GM19023 (cell line): ENCODE measurements around the gene SFTA2.
"Not testable (repeated sequence)": the region's sequence is repeated elsewhere in the genome, so short reads cannot be mapped to it uniquely, and the experiment has no call there.

ENCODE experiments used
- ATAC-seq: cut with Tn5 transposase; IDR thresholded peaks from one replicate; pipeline ENCODE4 v1.9.1; 2021; ENCODE audit warnings: mild to moderate bottlenecking, moderate library complexity; ENCODE audit not compliant: unreplicated experiment

Gene SFTA2

GRCh38 chr6:30931969-30932645, at the start of gene SFTA2:
TSS of gene SFTA2 (minus strand) at chr6:30932170. CDS start at chr6:30932096, 74 bp downstream.
- no peak for ATAC-seq

DNA sequence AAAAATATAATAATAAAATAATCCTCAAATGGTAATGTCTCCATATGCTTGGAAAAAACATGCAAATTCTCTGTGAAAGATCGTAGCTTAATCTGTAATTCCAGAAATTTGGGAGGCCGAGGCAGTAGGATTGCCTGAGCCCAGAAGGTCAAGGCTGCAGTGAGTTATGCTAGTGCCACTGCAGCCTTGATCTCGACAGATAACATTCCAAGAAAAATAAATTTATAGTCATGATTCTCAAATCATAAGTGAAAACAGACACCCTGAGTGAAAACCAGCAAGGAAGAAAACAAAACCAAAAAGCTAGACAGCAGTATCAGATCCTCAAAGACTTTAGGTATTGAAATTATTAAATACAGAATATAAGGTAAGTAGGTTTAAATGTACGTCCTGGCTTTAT, 47.7 kb upstream of the SFTA2 start:
- no peak for ATAC-seq

DNA sequence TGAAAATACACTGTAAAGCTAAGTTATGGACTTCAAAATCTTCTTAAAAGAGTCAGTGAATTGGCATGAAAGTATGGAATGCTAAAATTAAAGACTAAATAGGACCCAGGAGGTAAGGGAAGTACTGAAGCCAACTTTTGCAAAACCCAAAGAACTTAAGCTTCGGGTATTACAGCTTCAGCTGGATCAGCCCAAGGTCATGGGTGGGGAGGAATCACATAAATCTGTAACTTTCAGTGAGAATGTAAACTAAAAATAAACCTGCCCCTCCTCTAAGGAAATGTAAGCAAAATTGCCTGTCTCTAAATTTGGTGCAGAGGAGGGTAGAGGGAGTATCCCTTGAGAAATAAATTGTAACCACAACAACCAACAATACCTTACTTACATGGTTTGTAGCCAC, 47.2 kb upstream of the SFTA2 start:
- ATAC-seq, result no peak

DNA sequence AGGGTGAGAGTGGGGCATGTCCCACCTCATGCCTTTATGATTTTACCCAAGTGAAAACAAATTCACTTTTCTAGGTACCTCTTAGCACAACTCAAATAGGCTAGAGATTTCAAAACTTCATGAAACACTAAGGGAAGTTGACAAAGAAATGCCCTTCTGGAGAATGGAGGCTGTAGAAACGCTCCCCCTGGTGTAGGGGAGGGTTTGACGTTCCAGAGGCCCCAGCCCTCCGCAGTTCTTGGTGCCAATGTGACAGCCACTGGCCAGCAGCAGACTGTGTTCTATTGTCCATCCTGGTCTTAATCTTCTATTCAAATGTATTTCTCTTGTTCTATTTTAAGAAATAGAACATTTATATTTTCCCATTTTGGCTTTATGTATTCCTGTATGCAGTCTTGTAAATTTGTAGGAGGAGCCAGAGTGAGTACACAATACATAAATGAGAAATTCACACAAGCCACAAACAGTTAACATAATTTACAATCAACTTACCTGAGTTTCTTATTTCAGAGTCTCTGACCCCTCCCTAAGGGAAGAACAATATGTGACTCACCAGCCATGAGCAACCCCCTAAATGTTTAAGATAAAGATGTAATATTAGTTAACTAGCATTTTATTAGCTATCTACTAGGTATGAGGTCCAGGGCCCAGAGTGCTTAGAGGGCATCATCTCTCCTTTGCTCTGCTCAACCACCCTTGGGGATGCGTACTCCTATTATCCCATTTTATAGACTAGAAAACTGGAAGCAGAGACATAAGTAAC, 42.7 kb upstream of the SFTA2 start:
- ATAC-seq, result no peak

- no peak for ATAC-seq
These were observed 40.8 kb upstream of the SFTA2 start for GRCh38 chr6:30972816-30973215.

GRCh38 chr6:30970946-30971345, 39.0 kb upstream of the SFTA2 start:
- ATAC-seq, result no peak

GRCh38 chr6:30969171-30969570, 37.2 kb upstream of the SFTA2 start:
- ATAC-seq, result not testable (repeated sequence)

DNA sequence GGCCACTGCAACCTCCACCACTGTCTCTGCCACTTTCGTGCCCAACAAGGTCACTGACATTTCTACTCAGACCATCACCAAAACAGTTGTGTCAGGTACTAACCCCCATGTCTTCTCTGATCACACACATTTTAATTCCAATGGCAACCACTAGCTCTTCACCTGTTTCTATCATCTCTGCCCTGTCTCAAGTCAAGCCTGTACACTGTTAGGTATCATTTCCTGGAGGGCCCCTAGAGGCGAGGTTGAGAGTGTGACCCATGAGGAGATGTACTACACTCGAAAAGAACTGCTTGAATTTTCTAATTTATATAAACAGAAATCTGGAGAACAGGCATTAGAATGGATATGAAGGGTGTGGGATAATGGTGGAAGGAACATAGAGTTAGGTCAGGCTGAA, 34.2 kb upstream of the SFTA2 start:
- ATAC-seq, result no peak

- no peak for ATAC-seq
These were observed 33.2 kb upstream of the SFTA2 start for GRCh38 chr6:30965140-30965601.

GRCh38 chr6:30964075-30964474, 32.1 kb upstream of the SFTA2 start:
- no peak for ATAC-seq

GRCh38 chr6:30963641-30964040, 31.7 kb upstream of the SFTA2 start:
- ATAC-seq, result no peak

- ATAC-seq, result no peak
These were observed 30.7 kb upstream of the SFTA2 start for GRCh38 chr6:30962716-30963115.

DNA sequence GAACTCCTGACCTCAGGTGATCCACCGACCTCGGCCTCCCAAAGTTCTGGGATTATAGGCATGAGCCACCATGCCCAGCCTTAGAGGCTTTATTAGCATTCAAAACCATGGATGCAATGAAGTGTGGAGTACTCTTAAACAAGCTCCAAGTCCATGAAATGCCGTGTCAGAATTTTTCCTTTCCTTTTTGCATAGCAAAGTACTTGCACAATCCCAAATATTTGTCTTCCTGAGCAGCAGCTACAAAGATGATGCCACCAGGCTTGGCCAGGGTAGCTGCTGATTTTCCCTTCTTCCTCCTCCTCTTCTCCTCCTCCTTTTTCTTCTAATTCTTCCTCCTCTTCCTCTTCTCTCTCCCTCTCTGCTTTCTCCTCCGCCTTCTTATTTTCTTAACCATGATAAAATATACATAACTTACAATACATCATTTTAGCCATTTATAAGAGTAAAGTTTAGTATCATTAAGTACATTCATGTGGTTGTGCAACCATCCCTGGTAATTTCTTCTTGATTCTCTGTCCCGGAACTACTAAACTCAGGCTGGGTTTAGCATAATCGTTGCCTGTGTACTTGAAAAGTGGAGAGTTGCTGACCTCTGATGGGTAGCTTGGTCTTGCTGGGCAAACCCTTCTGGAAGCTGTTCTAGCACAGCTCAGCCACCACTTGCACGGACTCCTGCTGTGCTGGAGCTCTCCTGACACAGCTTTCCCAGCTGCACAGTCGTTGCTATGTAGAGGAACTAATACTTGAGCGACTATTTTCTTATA, 29.1 kb upstream of the SFTA2 start:
- ATAC-seq, result no peak

- no peak for ATAC-seq
These were observed 25.7 kb upstream of the SFTA2 start for GRCh38 chr6:30957716-30958115.

DNA sequence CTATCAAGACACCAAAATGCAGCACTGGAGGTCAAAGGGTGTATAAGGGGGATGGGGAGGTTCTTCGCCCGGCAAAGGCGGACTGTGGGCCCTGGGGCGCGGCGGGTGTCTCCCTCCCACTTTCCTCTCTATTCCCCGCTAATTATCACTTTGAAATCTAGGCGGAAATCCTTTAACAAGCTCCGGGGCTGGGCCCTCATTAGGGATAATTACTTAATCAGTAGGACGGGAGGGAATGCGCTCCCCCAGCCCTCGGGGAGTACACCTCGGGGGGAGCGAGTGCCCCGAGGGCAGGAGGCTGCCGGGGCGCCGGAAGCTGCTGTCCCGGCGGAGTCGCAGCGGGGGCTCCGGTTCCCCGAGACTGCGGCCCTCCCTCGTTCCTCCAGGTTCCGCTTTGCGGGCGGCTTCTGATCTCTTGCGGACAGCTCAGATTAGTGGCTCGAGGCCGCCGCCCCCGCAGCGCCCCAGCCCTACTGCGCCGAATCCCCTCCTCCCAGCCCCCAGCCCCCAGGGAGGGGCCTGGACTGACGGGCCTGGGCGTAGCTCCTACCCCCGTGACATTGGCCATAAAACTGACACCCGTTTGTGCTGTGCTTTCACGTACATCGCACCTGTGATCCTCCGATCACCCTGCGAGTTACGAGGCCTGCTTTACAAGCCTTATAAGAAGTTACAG, 23.5 kb upstream of the SFTA2 start:
- ATAC-seq, result peak; percentile 65

DNA sequence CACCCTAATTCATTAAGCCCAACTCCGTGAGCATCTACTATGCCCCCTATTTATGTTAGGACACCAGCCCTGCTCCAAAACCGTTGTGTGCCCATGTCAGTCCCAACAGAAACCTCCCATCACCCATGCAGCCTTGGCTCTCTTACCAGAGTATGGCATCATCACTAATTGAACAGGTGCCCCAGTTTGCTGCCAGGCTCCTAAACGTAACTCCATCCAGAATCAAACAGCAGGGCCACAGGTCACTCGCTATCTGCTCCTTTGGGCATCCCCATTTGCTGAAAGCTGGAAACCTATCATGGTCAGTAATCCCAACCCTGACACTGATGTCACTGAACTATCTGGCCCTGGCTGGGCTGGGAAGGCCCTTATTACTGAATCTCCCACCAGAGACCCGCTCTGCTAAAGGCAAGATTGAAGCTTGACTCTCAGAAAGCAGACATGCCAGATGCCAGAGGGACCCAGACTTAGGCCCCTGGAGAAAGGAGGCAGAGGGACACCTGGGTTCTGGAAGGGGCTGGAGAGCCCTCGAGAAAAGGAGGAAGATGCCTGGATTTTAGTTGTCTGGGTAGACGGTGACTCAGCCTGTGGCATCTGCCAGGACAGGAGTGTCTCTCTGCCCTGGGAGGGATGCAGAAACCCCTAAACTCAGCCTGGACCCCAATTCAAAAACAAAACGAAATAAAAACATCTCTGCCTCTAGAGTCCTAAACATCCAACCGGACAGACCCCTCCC, 22.8 kb upstream of the SFTA2 start:
- ATAC-seq, result no peak

- ATAC-seq, result no peak
These were observed 20.0 kb upstream of the SFTA2 start for GRCh38 chr6:30951907-30952469.

DNA sequence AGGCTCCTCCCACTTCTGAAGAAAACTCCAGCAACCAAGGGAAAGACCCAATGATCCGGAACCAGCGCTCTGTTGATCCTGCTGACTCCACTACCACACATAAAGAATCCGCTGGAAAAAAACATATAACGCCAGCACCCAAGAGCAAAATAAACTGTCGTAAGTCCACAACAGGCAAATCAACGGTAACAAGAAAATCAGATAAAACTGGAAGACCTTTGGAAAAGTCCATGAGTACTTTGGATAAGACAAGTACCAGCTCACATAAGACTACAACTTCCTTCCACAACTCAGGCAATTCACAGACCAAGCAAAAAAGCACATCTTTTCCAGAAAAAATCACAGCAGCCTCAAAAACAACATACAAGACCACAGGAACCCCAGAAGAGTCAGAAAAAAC, 16.8 kb upstream of the SFTA2 start:
- no peak for ATAC-seq

DNA sequence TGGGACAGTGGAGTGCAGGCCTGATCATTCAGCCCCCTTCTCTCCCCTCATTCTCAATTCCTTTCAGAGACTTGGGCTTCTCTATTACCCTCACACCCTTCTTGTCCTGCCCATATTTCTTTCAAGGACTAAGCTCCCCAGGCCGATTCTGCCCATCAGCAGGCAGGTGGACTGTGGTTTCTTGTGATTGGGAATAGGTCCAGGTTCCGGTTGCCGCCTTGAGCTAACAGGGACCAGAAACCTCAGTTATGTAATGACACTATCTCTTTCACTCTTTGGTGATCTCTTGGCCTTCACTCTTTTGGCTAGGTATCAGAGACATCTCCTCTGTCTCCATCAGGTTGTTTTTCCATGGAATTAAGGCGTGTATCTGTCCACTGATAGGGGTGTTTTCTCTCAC, 15.3 kb upstream of the SFTA2 start:
- ATAC-seq, result no peak

DNA sequence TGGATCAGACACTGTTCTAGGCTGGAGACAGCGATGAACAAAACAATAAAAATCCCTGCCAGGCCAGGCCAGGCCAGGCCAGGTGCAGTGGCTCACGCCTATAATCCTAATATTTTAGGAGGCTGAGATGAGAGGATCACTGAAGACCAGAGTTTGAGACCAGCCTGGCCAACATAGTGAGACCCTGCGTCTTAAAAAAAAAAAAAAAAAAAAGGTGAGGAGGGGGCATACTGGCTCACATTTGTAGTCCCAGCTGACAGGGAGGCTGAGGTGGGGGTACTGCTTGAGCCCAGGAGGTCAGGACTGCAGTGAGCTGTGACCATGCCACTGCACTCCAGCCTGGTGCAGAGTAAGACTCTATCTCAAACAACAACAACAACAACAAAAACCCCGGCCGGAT, 13.3 kb upstream of the SFTA2 start:
- no peak for ATAC-seq
